Kidney (tissue), 14 donors: ENCODE measurements around the gene NCSTN. TPM values are rescaled to one million over a fixed set of nuclear protein-coding genes. Genes with fewer than 3 reads are reported as not detected.

Experiments
- DNase-seq, 5 donors: peaks; one replicate each; pipeline ENCODE4 v3.0.0-alpha.2; 2013 to 2020
- FAIRE-seq: peaks from 2 replicates; lab custom pipeline; 2012; peaks lifted over from hg19 to GRCh38; lab: Jason Lieb, UNC
- H3K27ac ChIP-seq, 2 donors: one replicate each; pipeline ENCODE4 v1.7.0; 2013; ENCODE audit warnings: low read depth in 2 of 2, low read length in 2 of 2, inconsistent platforms in 1 of 2
- H3K27me3 ChIP-seq: one replicate; pipeline ENCODE4 v1.7.1; 2013; ENCODE audit warnings: low read length, inconsistent platforms; ENCODE audit not compliant: control insufficient read depth, insufficient read depth
- H3K36me3 ChIP-seq, 3 donors: one replicate each; pipeline versions ENCODE4 v1.7.0 to v1.7.1; 2013; ENCODE audit warnings: low read length in 3 of 3, control low read depth in 1 of 3, inconsistent platforms in 1 of 3; ENCODE audit not compliant: insufficient read depth in 3 of 3, control insufficient read depth in 2 of 3
- H3K4me1 ChIP-seq, 3 donors: one replicate each; pipeline versions ENCODE4 v1.7.0 to v1.7.1; 2013; ENCODE audit warnings: low read length in 3 of 3, inconsistent platforms in 1 of 3, low read depth in 1 of 3; ENCODE audit not compliant: control insufficient read depth in 2 of 3, insufficient read depth in 2 of 3
- H3K4me3 ChIP-seq, 3 donors: one replicate each; pipeline versions ENCODE4 v1.7.0 to v1.8.1; 2013; ENCODE audit warnings: low read length in 3 of 3, control low read depth in 1 of 3, inconsistent platforms in 1 of 3
- H3K9ac ChIP-seq, 3 donors: one replicate each; pipeline versions ENCODE4 v1.7.0 to v1.7.1; 2013; ENCODE audit warnings: low read length in 3 of 3, control low read depth in 1 of 3, inconsistent platforms in 1 of 3
- H3K9me3 ChIP-seq, 3 donors: one replicate each; pipeline versions ENCODE4 v1.7.0 to v1.7.1; 2013; ENCODE audit warnings: low read length in 3 of 3, control low read depth in 1 of 3, inconsistent platforms in 1 of 3; ENCODE audit not compliant: control insufficient read depth in 2 of 3, insufficient read depth in 1 of 3
- CTCF ChIP-seq: IDR thresholded peaks from 3 replicates; pipeline ENCODE4 v1.5.1; 2012; ENCODE audit warnings: mild to moderate bottlenecking, moderate library complexity, borderline replicate concordance; ENCODE audit not compliant: insufficient read depth; ENCODE audit errors: extremely low read depth
- intact Hi-C: fragments of 100-400 bp; cut with DNase I; formaldehyde crosslinking; loops from one replicate; pipeline ENCODE4 v1.11.1; 2022
- polyA plus RNA-seq: library from polyadenylated mRNA; stranded (reverse); fragments of 350-450 nt; fragmentation: Illumina TruSeq; extraction: RNeasy Lipid Tissue Mini Kit (QIAGEN cat#74804); gene quantifications from one replicate; pipeline ENCODE4 v1.2.3, GENCODE V29; 2014; ENCODE audit warnings: low read depth, low replicate concordance; ENCODE audit not compliant: insufficient read depth
- total RNA-seq: library from RNA; stranded (reverse); fragmentation: NEBNext Ultra II Directional; extraction: Animal tissue kit (Norgen Biotek cat#: 25700); gene quantifications from one replicate; pipeline ENCODE4 v1.2.1, GENCODE V29; 2021
- donor health status: control.
- donor health status: control.
- donor health status: control.
- donor health status: control.
- donor health status: control.
- donor health status: DM: yes; HTN: yes; CAD: no.
- donor health status: Normal renal cell carcinoma (clear cell type).

Gene NCSTN
- total and polyA plus RNA-seq, 2 donors from 2014 or later: 73.9 to 109 TPM

GRCh38 chr1:160399544-160400222 lies 56.5 kb downstream of the NCSTN start:
- H3K9ac ChIP-seq: peak overlapping the region in 2 of 3 donors; percentile 29 to 84
- FAIRE-seq (no peak), DNase-seq (peak in 1 of 5 donors; percentile 71)
- intact Hi-C loops: no loop called here
- no peak for TF ChIP-seq CTCF
- H3K27ac ChIP-seq: no peak overlapping the region
- no peaks in the 10 kb centered on the region for H3K27me3 ChIP-seq
- H3K4me1 ChIP-seq: peaks cover 4 to 14% (median 7%) of the 10 kb centered on the region in 3 donors
- H3K9me3 ChIP-seq: no peaks in the 10 kb centered on the region
- no peaks in the 10 kb centered on the region for H3K36me3 ChIP-seq
- peak overlapping the region; percentile 55 to 69 (median 56) for H3K4me3 ChIP-seq

GRCh38 chr1:160400223-160400645 lies 57.1 kb downstream of the NCSTN start, which contains the start of gene VANGL2:
VANGL2 (plus strand) TSS chr1:160400564; CDS start chr1:160415838, 15,274 bp downstream.
- no peak for TF ChIP-seq CTCF
- FAIRE-seq (no peak), DNase-seq (peak; percentile 90 to 95 (median 91))
- H3K9me3 ChIP-seq: no peaks in the 10 kb centered on the region
- no peaks in the 10 kb centered on the region for H3K27me3 ChIP-seq
- H3K4me1 ChIP-seq: peaks cover 4 to 14% (median 7%) of the 10 kb centered on the region in 3 donors
- H3K9ac ChIP-seq: peak within 1 kb of the TSS in 2 of 3 donors; percentile 72 to 84
- intact Hi-C loops: no loop called here
- peak within 1 kb of the TSS in 1 of 2 donors; percentile 35 for H3K27ac ChIP-seq
- H3K36me3 ChIP-seq: no peaks in the 10 kb centered on the region
- H3K4me3 ChIP-seq: peak within 1 kb of the TSS; percentile 57 to 88 (median 69)

- Histone ChIP-seq H3K9ac (peak overlapping the region in 2 of 3 donors; percentile 55 to 72), H3K27me3 (no peaks in the 10 kb centered on the region), H3K27ac (peak overlapping the region in 1 of 2 donors; percentile 35), H3K36me3 (no peaks in the 10 kb centered on the region), H3K4me1 (peaks cover 4 to 14% (median 7%) of the 10 kb centered on the region in 3 donors), H3K9me3 (no peaks in the 10 kb centered on the region), H3K4me3 (peak overlapping the region; percentile 57 to 88 (median 64))
- DNase-seq: peak; percentile 64 to 90 (median 76)
- FAIRE-seq: no peak
- intact Hi-C loops: no loop called here
- no peak for TF ChIP-seq CTCF
Measured at GRCh38 chr1:160400646-160401486, 57.7 kb downstream of the NCSTN start.
